ENCODE measurements around the gene PGAM2. TPM values are rescaled to one million over a fixed set of nuclear protein-coding genes. Genes with fewer than 3 reads are reported as not detected.
A peak's percentile ranks its signal among the peaks of the same experiment; 100 is the strongest.

The PGAM2 gene
- total and polyA plus RNA-seq, 2 of the 13 experiments (the other 11 are each of a cell fraction or from before 2014, with no cell fraction given): 0.22 TPM; not detected in 1

DNA sequence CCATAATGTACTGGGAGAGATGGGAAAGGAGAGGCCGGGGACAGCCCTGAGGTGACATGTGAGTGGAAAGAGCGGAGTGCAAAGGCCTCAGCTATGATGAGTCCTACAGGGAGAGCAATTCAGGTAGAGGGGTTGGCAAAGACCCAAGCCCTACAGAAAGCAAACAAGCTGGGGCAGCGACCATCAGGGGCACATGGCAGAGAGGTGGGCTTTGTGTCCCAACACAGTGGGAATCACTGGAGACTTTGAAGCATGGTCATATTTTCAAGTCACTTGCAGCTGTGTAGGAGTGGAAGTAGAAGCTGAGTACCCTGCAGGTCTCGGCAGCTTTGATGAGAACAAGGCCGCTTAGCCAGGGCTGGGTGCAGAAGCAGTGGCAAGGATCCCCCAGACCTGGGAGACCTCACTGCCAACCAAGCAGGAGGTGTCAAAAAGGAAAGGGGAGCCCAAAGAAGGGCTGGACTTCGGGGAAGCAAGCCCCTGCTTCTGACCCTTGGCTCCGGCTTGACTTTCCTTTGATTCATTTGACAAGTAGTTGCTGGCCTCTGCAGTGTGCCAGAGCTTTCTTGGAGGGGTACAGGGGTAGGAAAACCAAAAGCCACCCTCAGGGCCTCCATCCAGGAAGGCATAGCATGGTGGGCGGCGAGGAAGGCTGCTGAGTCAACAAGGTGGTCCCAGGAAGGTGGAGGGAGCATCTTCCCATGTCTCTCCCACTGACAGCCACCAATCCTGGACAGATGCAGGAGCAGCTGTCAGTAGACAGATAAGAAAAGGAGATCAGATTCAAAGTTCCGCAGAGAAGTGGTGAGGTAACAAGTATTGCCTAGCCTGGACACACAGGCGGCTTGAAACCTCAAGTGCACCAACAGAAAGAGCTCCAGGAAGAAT, 1.9 kb upstream of the PGAM2 start:
- TF ChIP-seq ZNF788 (CRISPR knock-in tag; IDR thresholded peaks at IDR 0.05; ENCODE audit: borderline replicate concordance) (0 out of 2 replicates have a peak, but pooled peaks have one; percentile 34), KDM2A (CRISPR knock-in tag; IDR thresholded peaks at IDR 0.05; ENCODE audit: borderline replicate concordance, low read depth) (peak; percentile 54; the same call in 1 of the 2 replicates), RBM22 (optimal IDR thresholded peaks at IDR 0.05; ENCODE audit: low read length) (peak; percentile 30), AKAP8 (CRISPR knock-in tag; IDR thresholded peaks at IDR 0.05) (peak; percentile 76; the same call in 1 of the 2 replicates), NR2F2 (IDR thresholded peaks at IDR 0.05; ENCODE audit: borderline replicate concordance, low read depth) (0 out of 2 replicates have a peak, but pooled peaks have one; percentile 10), ZNF431 (CRISPR knock-in tag; IDR thresholded peaks at IDR 0.05; ENCODE audit: borderline replicate concordance, low read depth) (peak; percentile 92; the same call in 1 of the 2 replicates), POLR2G (IDR thresholded peaks at IDR 0.05; ENCODE audit: low read depth, low read length) (peak; percentile 52), ZNF430 (CRISPR knock-in tag; IDR thresholded peaks at IDR 0.05) (no peak)
- TF ChIP-seq, protein P1, sequence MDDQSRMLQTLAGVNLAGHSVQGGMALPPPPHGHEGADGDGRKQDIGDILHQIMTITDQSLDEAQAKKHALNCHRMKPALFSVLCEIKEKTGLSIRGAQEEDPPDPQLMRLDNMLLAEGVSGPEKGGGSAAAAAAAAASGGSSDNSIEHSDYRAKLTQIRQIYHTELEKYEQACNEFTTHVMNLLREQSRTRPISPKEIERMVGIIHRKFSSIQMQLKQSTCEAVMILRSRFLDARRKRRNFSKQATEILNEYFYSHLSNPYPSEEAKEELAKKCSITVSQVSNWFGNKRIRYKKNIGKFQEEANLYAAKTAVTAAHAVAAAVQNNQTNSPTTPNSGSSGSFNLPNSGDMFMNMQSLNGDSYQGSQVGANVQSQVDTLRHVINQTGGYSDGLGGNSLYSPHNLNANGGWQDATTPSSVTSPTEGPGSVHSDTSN (CRISPR knock-in tag; IDR thresholded peaks at IDR 0.05; ENCODE audit: borderline replicate concordance): no peak
- Histone ChIP-seq H3K4me2 (ENCODE audit: low read depth, low read length) (no peak overlapping the region), H3K27ac (ENCODE audit: extremely low read length, insufficient read depth, low read length) (no peak overlapping the region), H3K4me1 (ENCODE audit: insufficient read depth, low read length) (peaks cover 77% of the 10 kb centered on the region), H3K9me3 (ENCODE audit: low read length) (no peaks in the 10 kb centered on the region), H3K36me3 (replicated peaks in 1 of 2; ENCODE audit: control insufficient read depth in 1 of 2, insufficient read depth in 2 of 2, low read length in 2 of 2) (no peaks in the 10 kb centered on the region), H3K27me3 (ENCODE audit: control insufficient read depth in 1 of 2, insufficient read depth in 2 of 2, low read length in 2 of 2) (no peaks in the 10 kb centered on the region), H3K9ac (ENCODE audit: insufficient read depth, low read depth, low read length) (no peak overlapping the region), H3K79me2 (ENCODE audit: insufficient read depth, low read length) (no peaks in the 10 kb centered on the region), H4K20me1 (ENCODE audit: insufficient read depth, low read length) (no peaks in the 10 kb centered on the region), H2AFZ (ENCODE audit: low read length) (no peak overlapping the region), H3K4me3 (replicated peaks in 1 of 3; ENCODE audit: insufficient read depth in 1 of 3, low read depth in 2 of 3, low read length in 3 of 3) (no peak overlapping the region)
- no peak for DNase-seq (ENCODE audit: low spot score)
- FAIRE-seq: no peak
- ChIA-PET POLR2A (interaction anchor here (0.8 to 1.9 kb wide), 4 partner anchors 23 to 506 kb away, joined by 3 to 6 read pairs (median 4); partner anchors contain the start of genes DBNL, DDX56 and YKT6), CTCF (ENCODE audit: low intra/inter-chr PET ratio, low total read pairs) (no interaction called here)
- ATAC-seq: peak; percentile 15
- 43% methylated on average over 11 of the region's 11 CpGs for WGBS (ENCODE audit: low lambda C conversion rate)
- BruUV-seq (replicated peaks): no TSS peak
- in situ Hi-C loops (cut with HindIII; ENCODE audit: extremely low pct_ligation_motif_present, low pct_unique_long_range_greater_than_20kb): no loop called here
- intact Hi-C loops (cut with micrococcal nuclease; ENCODE audit: unreplicated experiment): no loop called here

Data from HepG2 (cell line).